ENCODE data around the gene TIAM1.

Gene TIAM1

DNA sequence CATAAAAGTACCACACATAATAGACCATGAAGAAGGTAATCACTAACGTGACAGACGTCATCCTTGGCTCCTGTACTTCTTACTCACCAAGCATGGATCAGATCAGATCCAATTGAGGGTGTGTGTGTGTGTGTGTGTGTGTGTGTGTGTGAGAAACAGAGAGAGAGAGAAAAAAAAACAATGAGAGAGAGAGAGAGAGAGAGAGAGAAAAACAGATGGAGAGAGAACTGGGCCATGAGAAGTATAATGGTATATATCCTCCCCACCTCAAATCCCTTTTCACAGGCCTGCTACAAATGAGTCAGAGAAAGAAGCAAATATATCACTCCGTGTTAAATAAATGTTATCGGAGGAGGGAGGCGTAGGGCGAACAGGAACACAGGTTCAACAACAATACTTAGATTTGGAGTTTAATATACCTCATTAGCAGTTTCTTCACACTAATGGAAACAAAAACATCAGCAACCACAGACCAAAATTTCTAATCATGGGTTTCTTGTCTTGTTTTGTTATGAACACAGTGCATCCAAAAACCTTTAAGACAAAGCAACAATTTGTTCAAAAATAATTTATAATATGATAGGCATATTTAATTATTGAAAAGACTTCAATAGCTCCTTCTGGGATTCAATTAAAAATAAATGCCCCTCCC, 45.3 kb downstream of the TIAM1 start:
- WGBS: 95% methylated on average over 6 of the region's 6 CpGs

DNA sequence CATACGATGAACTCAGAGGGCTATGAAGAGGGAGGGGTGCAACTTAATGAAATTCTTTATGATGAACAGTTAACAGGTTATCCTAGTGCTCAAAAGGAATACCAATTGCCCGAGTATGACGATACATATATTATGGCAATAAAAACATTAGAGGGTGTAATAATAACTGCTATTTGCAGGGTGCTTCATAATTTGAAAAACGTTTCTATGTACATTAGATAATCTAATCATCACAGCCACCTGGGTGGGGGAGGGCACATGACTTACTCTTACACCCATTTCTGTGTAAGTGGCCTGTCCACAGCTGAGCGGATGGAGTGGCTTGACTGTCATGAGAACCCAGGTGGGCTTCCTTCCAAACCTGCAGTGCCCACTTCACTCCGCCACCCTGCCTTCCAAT, 46.3 kb downstream of the TIAM1 start:
- Histone ChIP-seq H3K27me3 (ENCODE audit: insufficient read depth, low read length) (no peaks in the 10 kb centered on the region), H3K9me3 (ENCODE audit: insufficient read depth, low read depth, low read length) (no peaks in the 10 kb centered on the region), H3K9ac (ENCODE audit: low read depth, low read length) (no peak overlapping the region), H3K27ac (ENCODE audit: low read depth, low read length) (no peak overlapping the region), H3K4me3 (ENCODE audit: low read length) (no peak overlapping the region), H3K36me3 (ENCODE audit: insufficient read depth, low read length) (no peaks in the 10 kb centered on the region), H3K4me1 (ENCODE audit: insufficient read depth, low read length) (peaks cover 7% of the 10 kb centered on the region)
- 99% methylated on average over 6 of the region's 6 CpGs for WGBS

More for the DNA sequence above, 45.3 kb downstream of the TIAM1 start:
- Histone ChIP-seq H3K27ac (ENCODE audit: low read depth, low read length) (no peak overlapping the region), H3K9me3 (ENCODE audit: insufficient read depth, low read depth, low read length) (no peaks in the 10 kb centered on the region), H3K27me3 (ENCODE audit: insufficient read depth, low read length) (no peaks in the 10 kb centered on the region), H3K4me3 (ENCODE audit: low read length) (no peak overlapping the region), H3K4me1 (ENCODE audit: insufficient read depth, low read length) (peaks cover 11% of the 10 kb centered on the region), H3K36me3 (ENCODE audit: insufficient read depth, low read length) (no peaks in the 10 kb centered on the region), H3K9ac (ENCODE audit: low read depth, low read length) (no peak overlapping the region)

GRCh38 chr21:31295676-31296075, 48.4 kb downstream of the TIAM1 start:
- no peak overlapping the region for H3K4me3 ChIP-seq (ENCODE audit: low read length)
- H3K27me3 ChIP-seq (ENCODE audit: insufficient read depth, low read length): no peaks in the 10 kb centered on the region
- no peaks in the 10 kb centered on the region for H3K9me3 ChIP-seq (ENCODE audit: insufficient read depth, low read depth, low read length)
- peaks cover 10% of the 10 kb centered on the region for H3K4me1 ChIP-seq (ENCODE audit: insufficient read depth, low read length)
- 95% methylated on average over 11 of the region's 11 CpGs for WGBS
- H3K9ac ChIP-seq (ENCODE audit: low read depth, low read length): no peak overlapping the region
- H3K36me3 ChIP-seq (ENCODE audit: insufficient read depth, low read length): no peaks in the 10 kb centered on the region
- H3K27ac ChIP-seq (ENCODE audit: low read depth, low read length): no peak overlapping the region

- Histone ChIP-seq H3K9ac (ENCODE audit: low read depth, low read length) (no peak overlapping the region), H3K36me3 (ENCODE audit: insufficient read depth, low read length) (no peaks in the 10 kb centered on the region), H3K27ac (ENCODE audit: low read depth, low read length) (no peak overlapping the region), H3K4me1 (ENCODE audit: insufficient read depth, low read length) (peaks cover 10% of the 10 kb centered on the region), H3K4me3 (ENCODE audit: low read length) (no peak overlapping the region), H3K9me3 (ENCODE audit: insufficient read depth, low read depth, low read length) (no peaks in the 10 kb centered on the region), H3K27me3 (ENCODE audit: insufficient read depth, low read length) (no peaks in the 10 kb centered on the region)
- 96% methylated on average over 11 of the region's 11 CpGs for WGBS
Observed at GRCh38 chr21:31294691-31295090, 49.4 kb downstream of the TIAM1 start.

DNA sequence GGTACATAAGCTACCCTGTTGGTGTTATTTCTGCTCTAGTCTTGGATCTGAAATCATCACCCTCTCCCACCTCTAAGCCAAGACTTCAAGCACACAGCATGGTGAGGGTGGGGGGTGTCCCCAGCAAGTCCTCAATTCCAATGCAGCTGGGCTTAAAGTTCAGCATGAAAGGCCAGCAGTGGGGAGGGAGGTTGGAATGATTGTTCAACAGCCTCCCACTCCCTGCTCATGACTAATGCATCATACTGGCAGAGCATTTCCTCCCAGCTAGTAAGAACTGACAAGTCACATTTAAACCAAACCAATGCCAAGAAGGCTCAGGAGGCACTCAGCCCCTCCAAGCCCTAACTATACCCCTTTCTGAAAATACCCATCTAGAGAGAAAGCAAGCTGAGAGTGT, 50.1 kb downstream of the TIAM1 start:
- H3K4me1 ChIP-seq (ENCODE audit: insufficient read depth, low read length): peaks cover 10% of the 10 kb centered on the region
- no peak overlapping the region for H3K9ac ChIP-seq (ENCODE audit: low read depth, low read length)
- no peaks in the 10 kb centered on the region for H3K36me3 ChIP-seq (ENCODE audit: insufficient read depth, low read length)
- no peak overlapping the region for H3K4me3 ChIP-seq (ENCODE audit: low read length)
- H3K9me3 ChIP-seq (ENCODE audit: insufficient read depth, low read depth, low read length): no peaks in the 10 kb centered on the region
- no peak overlapping the region for H3K27ac ChIP-seq (ENCODE audit: low read depth, low read length)
- no peaks in the 10 kb centered on the region for H3K27me3 ChIP-seq (ENCODE audit: insufficient read depth, low read length)

DNA sequence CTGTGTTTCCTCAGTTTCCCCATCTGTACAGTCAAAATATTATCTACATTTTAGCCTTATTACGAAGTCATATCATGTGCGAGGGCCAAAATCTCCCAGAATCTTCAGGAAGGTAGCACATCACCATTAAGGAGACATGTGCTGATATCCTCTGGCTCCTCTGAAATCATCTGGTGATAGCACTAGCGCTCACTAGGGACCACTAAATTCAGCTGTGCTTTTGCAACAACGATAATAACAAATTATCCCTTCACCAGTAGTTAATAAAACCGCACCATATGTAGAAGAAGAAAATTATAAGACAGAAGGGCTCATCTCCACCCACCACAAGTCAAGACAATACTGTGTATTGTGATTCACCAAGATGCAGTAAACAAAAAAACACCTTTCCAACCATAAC, 53.3 kb downstream of the TIAM1 start:
- peaks cover 10% of the 10 kb centered on the region for H3K4me1 ChIP-seq (ENCODE audit: insufficient read depth, low read length)
- H3K9me3 ChIP-seq (ENCODE audit: insufficient read depth, low read depth, low read length): no peaks in the 10 kb centered on the region
- H3K27ac ChIP-seq (ENCODE audit: low read depth, low read length): no peak overlapping the region
- no peak overlapping the region for H3K9ac ChIP-seq (ENCODE audit: low read depth, low read length)
- no peaks in the 10 kb centered on the region for H3K27me3 ChIP-seq (ENCODE audit: insufficient read depth, low read length)
- no peak overlapping the region for H3K4me3 ChIP-seq (ENCODE audit: low read length)
- no peaks in the 10 kb centered on the region for H3K36me3 ChIP-seq (ENCODE audit: insufficient read depth, low read length)
- 98% methylated on average over 5 of the region's 5 CpGs for WGBS

DNA sequence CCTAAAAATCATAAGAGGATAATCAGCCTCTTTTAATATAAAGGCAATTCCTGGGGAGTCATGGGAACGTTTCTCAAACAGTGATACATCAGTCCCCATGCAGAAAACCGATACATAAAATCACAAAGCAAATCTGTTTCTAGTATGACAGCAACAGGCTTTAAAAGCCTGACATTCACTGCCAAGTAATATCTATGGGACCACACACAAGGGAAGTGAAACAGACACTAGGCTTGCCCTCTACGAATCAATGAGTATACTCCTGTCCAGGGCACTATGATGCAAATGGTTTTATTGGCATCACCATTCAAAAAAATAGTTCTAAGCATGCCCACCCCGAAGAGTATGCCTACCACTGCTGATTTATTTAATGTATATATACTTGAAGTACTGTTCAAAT, 54.4 kb downstream of the TIAM1 start:
- no peaks in the 10 kb centered on the region for H3K27me3 ChIP-seq (ENCODE audit: insufficient read depth, low read length)
- H3K4me3 ChIP-seq (ENCODE audit: low read length): no peak overlapping the region
- H3K27ac ChIP-seq (ENCODE audit: low read depth, low read length): no peak overlapping the region
- H3K9me3 ChIP-seq (ENCODE audit: insufficient read depth, low read depth, low read length): no peaks in the 10 kb centered on the region
- H3K36me3 ChIP-seq (ENCODE audit: insufficient read depth, low read length): no peaks in the 10 kb centered on the region
- H3K9ac ChIP-seq (ENCODE audit: low read depth, low read length): no peak overlapping the region
- WGBS: 91% methylated on average over 4 of the region's 4 CpGs
- H3K4me1 ChIP-seq (ENCODE audit: insufficient read depth, low read length): peaks cover 10% of the 10 kb centered on the region

DNA sequence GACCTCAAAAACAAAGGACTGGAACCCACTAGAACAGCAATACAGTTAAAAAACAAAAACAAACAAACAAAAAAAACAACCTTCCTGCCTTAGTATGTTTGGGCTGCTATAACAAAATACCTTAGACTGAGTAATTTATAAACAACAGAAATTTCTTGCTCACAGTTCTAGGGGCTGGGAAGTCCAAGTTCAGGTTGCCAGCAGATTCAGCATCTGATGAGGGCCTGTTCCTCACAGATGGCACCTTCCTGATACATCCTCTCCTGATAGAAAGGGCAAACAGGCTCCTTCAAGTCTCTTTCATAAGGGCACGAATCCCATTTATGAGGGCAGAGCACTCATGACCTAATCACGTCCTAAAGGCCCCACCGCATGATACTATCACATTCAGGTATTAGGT, 55.9 kb downstream of the TIAM1 start:
- H3K4me3 ChIP-seq (ENCODE audit: low read length): no peak overlapping the region
- H3K9ac ChIP-seq (ENCODE audit: low read depth, low read length): no peak overlapping the region
- H3K36me3 ChIP-seq (ENCODE audit: insufficient read depth, low read length): no peaks in the 10 kb centered on the region
- WGBS: 97% methylated on average over 3 of the region's 3 CpGs
- H3K27me3 ChIP-seq (ENCODE audit: insufficient read depth, low read length): no peaks in the 10 kb centered on the region
- H3K4me1 ChIP-seq (ENCODE audit: insufficient read depth, low read length): peaks cover 9% of the 10 kb centered on the region
- no peaks in the 10 kb centered on the region for H3K9me3 ChIP-seq (ENCODE audit: insufficient read depth, low read depth, low read length)
- H3K27ac ChIP-seq (ENCODE audit: low read depth, low read length): no peak overlapping the region

DNA sequence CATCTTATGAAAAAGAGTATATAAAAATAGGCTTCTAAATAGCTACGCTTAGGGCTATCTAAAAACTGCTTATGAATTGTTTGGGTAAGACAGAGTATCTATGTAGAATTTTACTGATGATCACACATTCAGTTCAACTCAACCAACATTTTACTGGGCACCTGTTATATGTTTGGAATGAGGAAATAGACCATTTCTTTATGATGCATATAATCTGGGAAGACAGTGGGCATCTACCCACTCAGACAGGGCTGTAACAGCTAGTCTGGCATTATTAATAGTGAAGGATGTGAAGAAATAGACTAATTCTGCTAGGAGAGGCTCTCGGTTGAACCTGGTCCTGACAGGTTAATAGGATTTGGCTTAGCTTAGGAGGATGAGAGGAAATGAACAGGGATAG, 56.9 kb downstream of the TIAM1 start:
- Histone ChIP-seq H3K36me3 (ENCODE audit: insufficient read depth, low read length) (no peaks in the 10 kb centered on the region), H3K27ac (ENCODE audit: low read depth, low read length) (no peak overlapping the region), H3K9ac (ENCODE audit: low read depth, low read length) (no peak overlapping the region), H3K4me1 (ENCODE audit: insufficient read depth, low read length) (peaks cover 9% of the 10 kb centered on the region), H3K9me3 (ENCODE audit: insufficient read depth, low read depth, low read length) (no peaks in the 10 kb centered on the region), H3K27me3 (ENCODE audit: insufficient read depth, low read length) (no peaks in the 10 kb centered on the region), H3K4me3 (ENCODE audit: low read length) (no peak overlapping the region)
- WGBS: 96% methylated on average over 2 of the region's 2 CpGs

- H3K27ac ChIP-seq (ENCODE audit: low read depth, low read length): no peak overlapping the region
- H3K4me1 ChIP-seq (ENCODE audit: insufficient read depth, low read length): peaks cover 6% of the 10 kb centered on the region
- H3K4me3 ChIP-seq (ENCODE audit: low read length): no peak overlapping the region
- no peaks in the 10 kb centered on the region for H3K36me3 ChIP-seq (ENCODE audit: insufficient read depth, low read length)
- H3K27me3 ChIP-seq (ENCODE audit: insufficient read depth, low read length): no peaks in the 10 kb centered on the region
- H3K9ac ChIP-seq (ENCODE audit: low read depth, low read length): no peak overlapping the region
- H3K9me3 ChIP-seq (ENCODE audit: insufficient read depth, low read depth, low read length): no peaks in the 10 kb centered on the region
- WGBS: 90% methylated on average over 1 of the region's 1 CpG
Observed at GRCh38 chr21:31286621-31287020, 57.4 kb downstream of the TIAM1 start.

DNA sequence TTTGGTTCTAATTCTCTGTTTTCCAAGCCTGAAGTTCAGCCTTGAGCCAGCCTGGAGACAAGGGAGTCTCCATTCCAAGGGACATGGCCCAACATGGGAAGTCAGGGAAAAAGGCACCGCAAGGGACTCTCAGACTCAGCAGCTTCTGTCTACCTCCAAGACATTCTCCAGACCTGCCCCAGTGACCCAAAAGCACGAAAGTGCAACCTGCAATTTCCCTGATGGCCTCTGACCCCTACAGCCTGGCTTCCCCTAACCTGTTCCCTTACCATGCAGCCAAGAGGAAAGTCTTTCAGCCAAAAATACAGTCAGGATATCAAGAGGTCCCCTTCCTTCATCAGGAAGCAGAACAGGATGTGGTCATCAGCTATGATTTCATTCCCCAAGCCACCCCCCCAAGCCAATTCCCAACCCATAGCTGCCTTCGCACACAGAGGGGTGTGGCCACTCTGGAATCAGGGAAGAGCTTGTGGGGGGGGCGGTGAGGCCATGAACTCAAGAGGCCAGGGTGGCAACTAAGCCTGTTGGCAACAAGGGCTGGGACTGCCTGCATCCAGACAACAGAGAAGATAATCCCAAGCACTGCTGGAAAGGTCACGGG, 59.2 kb downstream of the TIAM1 start:
- Histone ChIP-seq H3K9me3 (ENCODE audit: insufficient read depth, low read depth, low read length) (no peaks in the 10 kb centered on the region), H3K27me3 (ENCODE audit: insufficient read depth, low read length) (no peaks in the 10 kb centered on the region), H3K27ac (ENCODE audit: low read depth, low read length) (no peak overlapping the region), H3K4me1 (ENCODE audit: insufficient read depth, low read length) (peaks cover 6% of the 10 kb centered on the region), H3K4me3 (ENCODE audit: low read length) (no peak overlapping the region), H3K36me3 (ENCODE audit: insufficient read depth, low read length) (no peaks in the 10 kb centered on the region), H3K9ac (ENCODE audit: low read depth, low read length) (no peak overlapping the region)
- WGBS: 93% methylated on average over 5 of the region's 5 CpGs

DNA sequence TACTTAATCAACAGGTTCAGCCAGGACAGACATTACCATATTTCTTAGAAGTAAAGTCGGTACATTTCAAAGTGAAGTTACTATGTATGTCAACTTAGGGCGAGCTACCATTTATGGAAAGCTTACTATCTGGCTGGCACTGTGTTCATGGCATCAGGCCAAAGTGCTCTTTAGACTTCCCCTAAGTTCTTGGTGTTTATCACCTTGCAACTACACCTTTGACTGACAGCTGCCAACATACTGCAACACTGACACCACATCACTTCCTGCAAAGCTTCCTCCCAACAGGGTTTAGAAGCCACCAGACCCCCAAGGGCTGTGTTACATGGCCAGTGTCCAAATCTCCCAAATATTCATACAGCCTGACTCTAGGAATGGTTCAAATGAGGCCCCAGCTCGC, 61.0 kb downstream of the TIAM1 start:
- Histone ChIP-seq H3K9ac (ENCODE audit: low read depth, low read length) (no peak overlapping the region), H3K4me3 (ENCODE audit: low read length) (no peak overlapping the region), H3K9me3 (ENCODE audit: insufficient read depth, low read depth, low read length) (no peaks in the 10 kb centered on the region), H3K27ac (ENCODE audit: low read depth, low read length) (no peak overlapping the region), H3K36me3 (ENCODE audit: insufficient read depth, low read length) (no peaks in the 10 kb centered on the region), H3K27me3 (ENCODE audit: insufficient read depth, low read length) (no peaks in the 10 kb centered on the region), H3K4me1 (ENCODE audit: insufficient read depth, low read length) (peaks cover 11% of the 10 kb centered on the region)
- 95% methylated on average over 3 of the region's 3 CpGs for WGBS

All from HUES64 (cell line).